GM21717 (cell line): ENCODE data around the gene UBA6.
"Not testable (repeated sequence)": the region's sequence is repeated elsewhere in the genome, so short reads cannot be mapped to it uniquely, and the experiment has no call there.

ENCODE experiments used
- ATAC-seq: cut with Tn5 transposase; IDR thresholded peaks from one replicate; pipeline ENCODE4 v1.9.1; 2021; ENCODE audit warnings: mild to moderate bottlenecking, moderate library complexity; ENCODE audit not compliant: unreplicated experiment

Gene UBA6

DNA sequence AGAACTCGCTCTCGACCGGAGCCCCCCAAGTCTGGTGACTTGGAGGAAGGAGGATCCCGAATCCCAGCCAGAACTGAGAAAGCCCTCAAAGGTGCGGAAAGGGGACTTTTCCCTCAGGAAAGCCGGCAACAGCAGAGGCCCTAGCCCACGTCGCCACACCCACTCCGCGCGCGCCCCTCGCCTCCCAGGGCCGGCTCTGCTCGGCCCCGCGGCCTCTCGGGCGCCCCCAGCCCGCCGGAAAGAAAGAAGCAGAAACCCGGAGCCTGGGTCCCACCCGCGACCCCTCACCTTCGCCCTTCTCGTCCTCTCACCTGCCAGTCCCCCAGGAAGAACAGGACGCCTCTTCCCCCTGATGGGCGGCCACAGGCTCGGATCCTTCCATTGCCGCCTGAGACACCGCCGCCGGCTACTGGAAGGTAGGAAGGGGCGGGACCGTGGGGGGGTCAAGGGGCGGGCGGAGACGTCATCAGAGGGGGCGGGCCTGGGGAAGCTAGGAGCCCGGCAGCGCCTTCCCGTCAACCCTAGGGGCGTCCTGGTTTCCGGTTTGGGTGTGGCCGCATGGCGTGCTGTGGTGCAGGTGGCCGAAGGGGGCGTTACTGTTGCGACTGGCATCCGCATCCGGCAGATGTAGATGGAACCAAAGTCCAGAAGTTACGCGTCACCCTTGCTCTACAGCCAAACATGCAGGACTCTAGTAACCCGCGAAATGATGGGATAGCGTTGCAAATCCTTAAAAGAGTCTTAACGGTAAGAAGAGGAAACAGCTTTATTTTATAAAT lies at the start of gene UBA6:
Gene UBA6, minus strand, starts transcription at position 418 of the 779 bp plus-strand sequence. Its CDS starts 36 bp downstream, at position 382.
- ATAC-seq: peak; percentile 99

DNA sequence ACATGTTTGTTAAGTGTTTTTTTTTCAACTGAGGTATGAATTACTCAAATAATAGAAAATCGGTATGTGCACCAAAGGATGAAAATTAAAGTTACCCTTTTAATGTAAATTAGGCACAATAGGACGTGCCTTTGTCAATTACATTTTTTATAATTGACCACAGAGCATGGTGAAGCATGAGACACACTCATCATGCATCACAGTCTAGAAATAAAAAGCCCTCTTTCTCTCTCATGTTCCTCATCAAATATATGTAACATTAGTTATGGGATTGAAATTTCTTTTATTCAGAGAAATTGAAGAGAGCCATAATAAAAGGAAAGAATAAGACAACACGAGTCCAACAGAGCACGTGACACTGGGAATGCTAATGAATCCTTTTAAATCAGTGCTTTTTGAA lies 49.7 kb upstream of the UBA6 start:
- ATAC-seq: no peak

DNA sequence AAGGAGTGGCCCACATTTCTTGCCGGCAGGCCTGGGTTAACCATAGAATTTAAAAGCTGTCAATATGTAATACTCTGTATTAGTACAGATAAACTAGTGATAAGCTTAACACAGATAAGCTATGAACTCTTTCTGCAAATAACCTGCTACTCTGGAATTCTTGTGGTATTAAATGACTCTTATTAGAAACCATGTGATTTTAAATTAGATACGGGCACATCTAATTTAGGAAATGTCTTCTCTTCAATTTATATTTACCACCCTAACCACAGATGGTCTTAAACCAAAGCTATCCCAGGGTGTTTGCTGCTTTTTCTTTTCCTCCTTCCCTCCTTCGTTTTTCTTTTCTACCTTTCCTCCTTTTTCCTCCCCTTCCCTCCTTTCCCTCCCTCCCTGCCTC lies 48.3 kb upstream of the UBA6 start:
- ATAC-seq: no peak

DNA sequence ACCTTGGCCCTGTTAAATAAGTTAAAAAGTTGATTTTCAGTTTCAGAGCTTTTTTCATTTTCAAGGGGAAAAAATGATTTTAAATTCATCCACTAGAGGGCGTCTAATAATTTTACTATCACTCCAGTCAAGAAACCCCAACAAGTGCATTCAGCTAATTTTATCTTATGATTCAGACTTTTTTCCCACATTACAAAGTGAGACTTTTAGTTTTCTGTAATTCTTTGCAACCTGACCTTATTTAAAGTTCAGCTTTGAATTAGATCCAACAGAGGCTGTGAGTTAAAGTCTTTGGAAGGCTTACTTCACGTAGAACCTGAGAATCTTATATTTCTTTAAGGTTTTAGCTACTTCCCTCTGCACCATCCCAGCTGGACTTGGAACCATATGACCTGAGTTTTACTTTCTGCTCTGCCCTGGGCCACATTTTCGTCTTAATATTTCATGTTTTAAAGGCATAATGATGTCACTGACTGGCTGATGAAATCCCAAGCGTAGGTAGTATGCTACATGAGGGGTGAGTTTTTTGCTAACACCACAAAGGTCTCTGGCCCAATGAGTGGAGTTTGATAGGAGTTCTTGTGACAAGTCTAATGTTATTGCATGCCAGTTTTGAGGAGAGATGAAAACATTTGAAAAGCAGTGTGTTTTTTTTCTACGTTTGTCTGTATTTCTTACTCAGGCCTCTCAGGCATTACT lies 46.0 kb upstream of the UBA6 start:
- peak; percentile 58 for ATAC-seq

DNA sequence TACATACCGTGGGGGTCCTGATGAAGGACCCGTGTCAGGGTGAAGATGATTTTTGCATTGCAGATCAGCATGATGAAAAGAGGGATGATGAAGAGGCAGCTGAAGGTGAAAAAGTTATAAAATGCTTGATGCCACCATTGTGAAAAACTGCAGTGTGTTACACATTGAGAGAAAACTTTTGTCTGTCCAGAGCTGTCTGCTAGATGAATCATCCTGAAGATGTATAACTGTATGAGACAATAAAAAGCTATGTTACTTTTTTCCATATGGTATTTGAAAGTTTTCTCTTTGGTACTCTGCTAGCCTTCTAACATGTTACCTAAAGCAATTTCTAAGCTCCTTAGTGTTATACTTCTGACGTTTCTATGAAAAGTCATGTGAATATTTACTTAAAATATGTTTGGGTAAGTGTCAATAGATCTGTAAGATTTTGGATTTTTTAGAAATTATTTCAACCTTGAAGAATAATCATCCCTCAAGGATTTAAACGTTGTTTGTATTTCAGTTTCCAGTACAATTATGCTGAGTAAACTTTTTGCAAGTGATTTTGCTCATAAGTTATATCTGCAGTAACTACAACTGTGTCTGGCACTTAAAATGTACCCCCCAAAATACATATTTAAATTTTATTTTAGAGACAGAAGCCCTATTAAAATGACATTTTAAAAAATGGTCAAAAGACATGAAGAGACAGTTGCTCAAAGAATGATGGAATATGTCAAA lies 43.8 kb upstream of the UBA6 start:
- no peak for ATAC-seq

DNA sequence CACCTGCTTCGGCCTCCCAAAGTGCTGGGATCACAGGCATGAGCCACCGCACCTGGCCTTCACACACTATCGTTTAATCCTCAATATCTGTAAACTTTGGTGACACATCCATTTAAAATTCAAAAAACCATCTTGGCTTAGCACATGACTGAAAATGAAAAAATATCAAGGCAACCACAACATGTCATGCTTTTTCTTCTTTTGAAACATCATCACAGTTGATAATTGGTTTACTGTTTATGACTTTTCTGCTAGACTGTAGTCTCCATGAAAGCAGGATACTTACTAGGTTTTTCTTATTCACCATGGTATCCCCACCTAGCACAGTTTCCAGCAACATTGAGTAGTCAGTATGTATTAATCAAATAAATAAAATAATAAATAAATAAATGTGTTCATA lies 42.2 kb upstream of the UBA6 start:
- ATAC-seq: no peak

DNA sequence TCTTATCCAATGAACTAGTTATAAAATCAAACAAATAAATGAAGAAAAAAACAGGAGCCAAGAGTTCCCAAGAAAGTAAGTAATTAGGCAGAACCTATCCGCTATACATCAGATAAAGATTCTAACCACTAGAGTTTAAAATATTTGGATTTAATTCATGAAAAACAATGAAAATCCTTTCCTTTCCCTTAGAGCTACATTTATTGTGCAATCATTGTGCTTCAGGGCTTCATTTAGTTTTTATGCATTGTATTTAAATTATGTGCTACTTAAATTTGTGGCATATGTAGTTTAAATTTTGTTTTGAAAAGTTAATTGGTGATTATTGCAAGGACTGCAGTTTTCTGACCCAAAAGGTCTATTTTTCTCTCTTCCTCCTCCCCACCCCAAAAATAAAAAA lies 35.3 kb upstream of the UBA6 start:
- ATAC-seq: no peak

DNA sequence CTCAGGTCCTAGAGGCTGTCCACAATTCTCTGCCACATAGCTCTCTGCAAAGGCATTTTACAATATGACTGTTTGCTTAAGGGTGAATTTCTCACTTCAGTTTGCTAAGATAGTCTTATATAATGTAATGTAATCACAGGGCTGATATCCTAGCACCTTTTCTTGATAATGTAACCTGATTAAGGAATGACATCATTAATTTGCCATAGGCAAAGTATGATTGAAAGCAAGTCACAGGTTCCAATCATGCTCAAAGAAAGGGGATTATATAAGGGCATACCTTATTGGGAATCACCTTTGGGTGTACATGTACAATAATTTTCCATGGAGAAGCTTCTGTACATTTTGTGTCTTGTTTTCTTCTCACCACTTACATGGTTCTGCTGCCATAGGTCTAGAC lies 34.4 kb upstream of the UBA6 start:
- ATAC-seq: no peak

DNA sequence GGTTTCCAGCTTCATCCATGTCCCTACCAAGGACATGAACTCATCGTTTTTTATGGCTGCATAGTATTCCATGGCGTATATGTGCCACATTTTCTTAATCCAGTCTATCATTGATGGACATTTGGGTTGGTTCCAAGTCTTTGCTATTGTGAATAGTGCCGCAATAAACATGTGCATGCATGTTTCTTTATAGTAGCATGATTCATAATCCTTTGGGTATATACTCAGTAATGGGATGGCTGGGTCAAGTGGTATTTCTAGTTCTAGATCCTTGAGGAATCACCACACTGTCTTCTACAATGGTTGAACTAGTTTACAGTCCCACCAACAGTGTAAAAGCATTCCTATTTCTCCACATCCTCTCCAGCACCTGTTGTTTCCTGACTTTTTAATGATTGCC lies 29.6 kb upstream of the UBA6 start:
- not testable (repeated sequence) for ATAC-seq

DNA sequence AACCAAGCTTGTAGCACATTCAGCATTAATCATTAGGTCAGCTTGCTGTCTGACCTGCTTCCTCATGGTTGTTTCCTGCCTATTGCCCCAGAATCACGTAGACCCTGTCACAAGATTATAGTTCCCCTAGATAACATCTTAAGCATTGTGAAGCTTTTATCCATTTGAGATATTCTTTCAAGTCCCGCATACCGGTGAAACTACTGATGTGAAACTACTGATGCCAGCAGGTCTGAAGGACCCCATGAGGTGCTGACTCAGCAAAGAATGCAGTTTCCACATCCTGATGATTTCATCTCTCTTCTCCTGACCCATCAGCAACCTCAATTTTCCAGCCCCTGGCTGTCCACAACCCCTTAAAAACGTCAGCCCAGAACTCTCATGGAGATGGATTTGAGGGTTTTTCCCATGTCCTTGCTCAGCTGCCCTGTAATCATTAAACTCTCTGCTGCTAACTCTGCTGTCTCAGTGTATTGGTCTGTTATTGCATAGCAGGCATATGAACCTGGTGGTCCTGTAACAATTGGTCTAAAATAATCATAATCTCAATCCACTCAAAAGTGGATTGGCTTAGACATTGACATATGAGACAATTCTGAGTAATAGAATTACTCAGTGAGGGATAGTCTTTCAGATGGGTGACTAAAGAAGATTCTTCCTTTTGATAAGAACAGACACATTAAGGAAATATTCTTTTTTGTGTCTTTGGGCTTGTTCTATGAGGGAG lies 26.3 kb upstream of the UBA6 start:
- no peak for ATAC-seq

DNA sequence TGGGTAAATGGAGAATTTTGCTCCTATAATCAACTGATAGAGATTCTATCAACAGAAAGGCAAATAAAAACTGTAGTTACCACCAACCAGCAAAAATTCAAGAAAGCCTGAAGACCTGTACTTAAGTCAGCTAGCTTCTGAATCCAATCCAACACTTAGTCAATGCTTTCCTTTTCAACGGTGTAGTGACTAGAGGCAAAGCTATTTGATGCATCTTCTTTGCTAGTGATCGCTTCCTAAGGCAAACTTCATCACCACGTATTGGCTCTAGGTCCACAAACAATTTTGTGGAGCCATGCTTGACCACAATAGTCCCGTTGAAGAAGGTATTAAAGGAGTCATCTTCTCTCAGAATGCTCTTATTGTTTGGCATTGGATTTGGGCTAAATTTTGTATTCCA lies 25.0 kb upstream of the UBA6 start:
- no peak for ATAC-seq

DNA sequence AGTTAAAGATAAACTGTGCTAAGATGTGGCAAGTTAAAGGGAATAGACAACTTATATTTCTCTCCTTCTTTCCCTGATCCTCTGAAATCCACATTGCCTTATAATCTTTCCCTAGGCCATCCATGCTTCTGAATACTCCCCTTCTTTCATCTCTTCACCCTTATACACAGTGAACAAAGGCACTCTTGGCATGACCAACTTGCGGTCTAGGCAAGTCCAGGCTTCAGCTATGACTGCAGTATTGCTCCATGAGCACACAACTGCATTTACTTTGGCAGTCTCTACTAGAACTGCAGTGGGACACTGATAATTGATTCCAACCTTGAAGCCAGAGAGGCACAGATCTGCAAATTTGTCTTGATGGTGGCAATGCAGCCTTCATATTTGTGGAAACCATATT lies 24.2 kb upstream of the UBA6 start:
- ATAC-seq: no peak

DNA sequence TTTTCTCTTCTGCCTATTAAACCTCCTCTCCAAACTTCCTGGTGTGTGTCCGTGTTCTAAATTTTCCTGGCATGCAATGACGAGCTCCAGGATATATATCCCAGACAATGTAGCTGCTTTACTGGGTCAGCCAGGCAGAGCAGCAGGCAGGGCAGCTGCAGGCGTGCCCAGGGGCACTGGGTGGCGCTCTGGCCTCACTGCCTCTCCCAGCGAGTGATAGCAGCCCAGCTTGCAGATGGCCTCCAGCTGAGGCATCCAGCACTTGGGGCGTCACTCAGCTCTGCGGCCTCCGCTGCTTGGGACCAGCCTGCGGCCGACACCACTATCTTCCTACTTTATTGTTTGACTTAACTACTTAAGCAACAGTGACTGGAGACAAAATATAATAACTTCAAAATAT lies 23.0 kb upstream of the UBA6 start:
- no peak for ATAC-seq

DNA sequence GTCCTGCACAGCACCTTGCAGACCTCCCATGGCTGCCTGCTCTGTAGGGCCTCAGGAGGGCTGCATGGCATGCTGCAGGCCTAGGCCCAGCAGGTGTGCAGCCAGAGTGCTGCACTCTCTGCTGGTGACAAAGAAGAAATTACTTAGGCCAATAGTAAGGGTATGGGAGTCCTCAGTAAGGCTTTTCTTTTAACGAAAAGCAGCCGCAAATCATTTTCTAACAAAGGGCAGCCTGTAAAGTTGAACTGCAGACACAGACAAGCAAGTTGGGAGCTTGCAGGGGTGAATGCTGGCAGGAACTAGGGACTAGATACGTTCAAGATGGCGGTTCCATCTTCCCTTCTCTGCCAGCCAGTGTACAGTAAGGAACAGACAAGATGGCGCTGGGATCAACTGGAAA lies 22.4 kb upstream of the UBA6 start:
- ATAC-seq: no peak

DNA sequence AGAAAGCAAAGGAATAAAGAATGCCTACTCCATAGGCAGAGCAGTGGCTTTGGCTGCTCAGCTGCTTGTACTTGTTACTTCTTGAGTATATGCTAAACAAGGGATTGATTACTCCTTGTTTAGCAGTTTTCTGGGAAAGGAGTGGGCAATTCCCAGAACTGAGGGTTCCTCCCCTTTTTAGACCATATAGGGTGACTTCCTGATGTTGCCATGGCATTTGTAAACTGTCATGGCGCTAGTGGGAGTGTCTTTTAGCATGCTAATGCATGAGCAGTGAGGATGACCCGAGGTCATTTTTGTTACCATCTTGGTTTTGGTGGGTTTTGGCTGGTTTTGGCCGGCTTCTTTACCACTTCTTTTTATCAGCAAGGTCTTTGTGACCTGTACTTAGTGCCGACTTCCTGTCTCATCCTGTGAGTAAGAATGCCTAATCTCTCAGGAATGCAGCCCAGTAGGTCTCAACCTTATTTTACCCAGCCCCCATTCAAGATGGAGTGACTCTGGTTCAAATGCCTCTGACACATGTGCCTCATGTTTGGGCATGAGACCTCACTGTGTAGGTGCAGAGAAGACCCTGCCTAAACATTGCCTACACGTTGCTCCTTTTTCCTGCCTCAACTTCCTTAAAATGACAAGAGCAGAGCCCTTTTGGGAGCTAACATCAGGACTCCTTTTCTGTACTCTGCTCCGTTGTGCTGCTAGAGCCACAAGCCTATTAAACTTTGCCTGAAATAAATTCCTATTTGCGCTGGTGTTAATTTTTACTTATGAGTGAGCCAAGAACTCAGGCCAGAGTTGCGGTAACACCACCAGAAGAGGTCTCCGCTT lies 21.0 kb upstream of the UBA6 start:
- no peak for ATAC-seq

DNA sequence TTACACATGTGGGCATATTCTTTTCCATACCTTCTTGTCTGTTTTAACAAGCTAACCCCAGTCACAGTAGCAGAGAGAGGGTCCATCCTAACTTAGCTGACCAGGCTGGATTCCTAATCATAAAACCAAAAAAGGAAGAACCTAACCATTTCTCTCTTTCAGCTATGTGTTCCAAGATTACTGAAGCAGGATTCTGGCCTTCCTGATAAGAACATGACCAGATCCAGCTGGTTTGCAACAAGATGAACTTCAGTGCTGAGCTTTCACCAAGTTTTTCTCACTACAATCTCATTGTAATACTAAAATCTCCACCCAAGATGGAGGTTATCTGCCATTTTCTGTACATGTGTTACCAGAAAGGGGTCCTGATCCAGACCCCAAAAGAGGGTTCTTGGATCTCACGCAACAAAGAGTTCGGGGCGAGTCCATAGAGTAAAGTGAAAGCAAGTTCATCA lies 20.4 kb upstream of the UBA6 start:
- no peak for ATAC-seq

DNA sequence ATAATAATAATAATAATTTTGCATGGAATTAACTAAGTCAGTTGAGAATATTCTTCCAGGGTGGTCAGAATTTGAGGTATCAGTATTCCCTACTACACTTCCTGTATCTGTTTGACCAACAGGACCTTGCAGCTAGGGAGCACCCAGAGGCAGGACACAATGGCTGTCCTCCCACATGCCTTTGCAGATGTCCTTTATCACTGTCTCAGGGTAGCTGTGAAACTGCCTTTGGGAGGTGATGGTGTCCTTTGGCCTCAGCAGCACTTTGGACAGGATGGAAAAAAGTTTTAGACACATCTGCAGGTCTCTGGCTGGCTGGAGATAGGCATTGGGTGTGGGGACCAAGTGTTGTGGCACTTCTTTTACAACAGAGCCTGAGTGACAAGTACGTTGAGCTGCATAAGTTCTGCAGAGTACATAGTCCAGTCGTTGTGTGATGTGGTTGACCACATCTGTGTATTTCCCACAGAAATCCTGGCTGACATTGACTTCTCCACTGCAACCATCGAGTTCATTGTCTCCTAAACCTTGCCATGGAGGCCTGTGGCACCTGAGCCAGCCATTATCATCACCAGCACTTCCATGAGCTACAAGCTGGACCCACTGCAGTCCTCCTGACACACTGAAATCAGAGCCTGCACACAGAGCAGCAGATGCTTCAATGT lies 19.1 kb upstream of the UBA6 start:
- ATAC-seq: no peak

DNA sequence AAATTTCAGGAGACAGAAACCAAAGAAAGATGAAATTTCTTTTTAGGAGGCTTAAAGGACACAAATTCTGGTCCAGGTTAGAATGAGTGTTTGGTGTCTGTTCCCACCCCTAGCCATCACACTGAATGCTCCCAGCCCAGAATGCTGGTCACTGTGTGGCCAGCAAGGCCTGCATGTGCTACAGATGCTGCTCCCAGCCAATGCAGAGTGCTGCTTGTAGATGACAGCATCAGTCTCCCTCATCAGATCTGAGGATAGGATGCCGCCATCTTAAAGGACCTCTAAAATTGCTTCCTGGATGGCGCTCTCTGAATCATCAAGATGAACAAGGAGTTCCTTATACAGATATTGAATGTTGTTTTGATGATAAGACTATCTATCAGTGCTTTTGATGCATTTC lies 17.9 kb upstream of the UBA6 start:
- ATAC-seq: no peak

DNA sequence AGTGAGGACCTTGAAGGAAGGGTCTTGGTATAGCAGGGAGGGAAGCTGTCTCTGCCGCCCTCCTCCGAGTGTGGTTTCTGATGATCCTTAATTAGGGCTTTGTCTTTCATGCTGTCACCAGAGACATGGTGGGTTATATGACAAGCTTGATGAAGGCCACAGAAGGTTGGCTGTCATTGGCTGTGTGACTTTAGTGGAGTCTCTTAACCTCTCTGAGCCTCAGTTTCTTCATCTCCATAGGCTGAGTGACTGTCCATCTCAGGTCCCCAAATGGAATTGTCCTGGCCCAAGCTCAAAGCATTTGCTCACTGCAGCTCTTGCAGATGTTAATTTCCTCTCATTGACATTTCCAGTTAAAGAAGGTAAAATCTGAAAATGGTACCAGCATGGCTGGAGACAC lies 16.6 kb upstream of the UBA6 start:
- no peak for ATAC-seq

DNA sequence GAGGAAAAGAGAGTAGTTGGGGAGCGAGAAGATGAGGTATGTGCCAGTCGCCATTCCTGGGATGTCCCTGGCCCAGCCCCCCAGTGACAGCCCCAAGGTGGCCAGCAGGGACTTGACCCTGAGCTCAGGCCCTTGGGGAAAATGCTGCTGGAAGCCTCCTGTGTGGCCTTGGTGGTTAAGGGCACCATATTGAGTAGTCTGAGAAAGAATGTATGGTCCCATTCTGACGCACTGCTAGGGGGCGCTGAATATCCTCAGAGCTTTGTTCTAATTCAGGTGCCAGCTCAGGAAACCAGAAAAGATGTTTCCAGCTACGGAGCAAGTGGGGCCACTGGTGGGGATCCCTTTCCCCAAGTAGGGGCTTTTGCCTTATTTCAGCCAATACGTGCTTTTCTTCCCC lies 14.0 kb upstream of the UBA6 start:
- ATAC-seq: no peak
